Measurements from ENCODE around the gene MYMK. TPM values are rescaled to one million over a fixed set of nuclear protein-coding genes. Genes with fewer than 3 reads are reported as not detected.

Gene MYMK
- total and polyA plus RNA-seq, 2 of the 13 experiments (the other 11 are each of a cell fraction or from before 2014, with no cell fraction given), result not detected

DNA sequence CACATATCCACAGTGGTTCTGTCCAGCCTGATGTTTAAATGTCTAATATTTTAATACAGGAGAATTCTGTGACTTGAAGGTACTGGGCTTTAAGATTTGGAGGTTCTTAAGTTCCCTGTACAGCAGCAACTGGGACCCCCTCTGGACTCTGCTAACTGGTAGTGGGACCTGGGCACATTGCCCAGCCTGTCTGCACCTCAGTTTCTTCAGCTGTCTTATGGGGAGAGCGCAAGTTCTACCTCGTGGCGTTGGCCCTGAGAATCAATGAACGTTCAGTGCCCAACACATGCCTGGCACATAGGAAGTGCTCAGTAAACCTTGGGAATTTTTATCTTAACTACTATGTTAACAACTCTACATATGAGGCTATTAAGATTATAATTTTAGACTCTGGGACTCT, 47.3 kb downstream of the MYMK start:
- H3K4me3 ChIP-seq (replicated peaks in 1 of 3; ENCODE audit: insufficient read depth in 1 of 3, low read depth in 2 of 3, low read length in 3 of 3), result peak overlapping the region in 1 of 3 experiments; percentile 76; a peak in 1 of 6 replicates

DNA sequence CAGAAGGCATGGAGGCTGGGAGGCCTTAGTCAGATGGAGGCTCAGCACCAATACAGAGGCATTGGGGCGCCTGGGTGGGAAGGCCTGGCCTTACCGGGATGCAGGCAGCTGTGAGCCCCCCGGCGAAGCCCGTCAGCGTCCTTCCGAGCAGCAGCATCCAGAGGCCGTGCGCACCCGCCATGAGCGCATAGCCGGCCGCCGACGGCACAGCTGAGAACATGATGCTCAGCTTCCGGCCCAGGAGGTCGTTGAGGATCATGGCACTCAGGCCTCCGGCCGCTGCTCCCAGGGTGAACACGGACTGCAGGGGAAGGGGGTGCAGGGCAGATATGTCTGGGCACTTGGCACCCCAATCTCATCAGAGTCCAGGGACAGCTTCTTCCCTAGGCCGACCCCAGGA, 47.8 kb downstream of the MYMK start:
- no peaks in the 10 kb centered on the region for H3K79me2 ChIP-seq (ENCODE audit: insufficient read depth, low read length)
- H4K20me1 ChIP-seq (ENCODE audit: insufficient read depth, low read length), result 0 out of 2 replicates have a peak, but pooled peaks cover 2% of the 10 kb centered on the region
- CTCF ChIA-PET (ENCODE audit: low intra/inter-chr PET ratio, low total read pairs), result no interaction called here
- H3K9me3 ChIP-seq (ENCODE audit: low read length), result no peaks in the 10 kb centered on the region
- peaks cover 23% of the 10 kb centered on the region for H3K4me1 ChIP-seq (ENCODE audit: insufficient read depth, low read length)
- no peak for DNase-seq (ENCODE audit: low spot score)
- H3K36me3 ChIP-seq (replicated peaks in 1 of 2; ENCODE audit: control insufficient read depth in 1 of 2, insufficient read depth in 2 of 2, low read length in 2 of 2), result 0 out of 5 replicates have a peak, but pooled peaks cover 0 to 3% of the 10 kb centered on the region in 2 experiments
- H3K27me3 ChIP-seq (ENCODE audit: control insufficient read depth in 1 of 2, insufficient read depth in 2 of 2, low read length in 2 of 2), result peaks cover 0 to 16% of the 10 kb centered on the region in 2 experiments
- no peak overlapping the region for H3K27ac ChIP-seq (ENCODE audit: extremely low read length, insufficient read depth, low read length)
- 96% methylated on average over 14 of the region's 21 CpGs for WGBS (ENCODE audit: low lambda C conversion rate)
- intact Hi-C loops (cut with micrococcal nuclease; ENCODE audit: unreplicated experiment), result no loop called here
- no peak for ATAC-seq
- POLR2A ChIA-PET, result interaction anchor here (3.9 kb wide), 1 partner anchor 17 kb away, joined by 50 read pairs; the partner anchor contains the start of gene CACFD1
- no peak overlapping the region for H3K9ac ChIP-seq (ENCODE audit: insufficient read depth, low read depth, low read length)
- in situ Hi-C loops (cut with HindIII; ENCODE audit: extremely low pct_ligation_motif_present, low pct_unique_long_range_greater_than_20kb), result no loop called here
- H3K4me2 ChIP-seq (ENCODE audit: low read depth, low read length), result no peak overlapping the region
- TF ChIP-seq, protein P1, sequence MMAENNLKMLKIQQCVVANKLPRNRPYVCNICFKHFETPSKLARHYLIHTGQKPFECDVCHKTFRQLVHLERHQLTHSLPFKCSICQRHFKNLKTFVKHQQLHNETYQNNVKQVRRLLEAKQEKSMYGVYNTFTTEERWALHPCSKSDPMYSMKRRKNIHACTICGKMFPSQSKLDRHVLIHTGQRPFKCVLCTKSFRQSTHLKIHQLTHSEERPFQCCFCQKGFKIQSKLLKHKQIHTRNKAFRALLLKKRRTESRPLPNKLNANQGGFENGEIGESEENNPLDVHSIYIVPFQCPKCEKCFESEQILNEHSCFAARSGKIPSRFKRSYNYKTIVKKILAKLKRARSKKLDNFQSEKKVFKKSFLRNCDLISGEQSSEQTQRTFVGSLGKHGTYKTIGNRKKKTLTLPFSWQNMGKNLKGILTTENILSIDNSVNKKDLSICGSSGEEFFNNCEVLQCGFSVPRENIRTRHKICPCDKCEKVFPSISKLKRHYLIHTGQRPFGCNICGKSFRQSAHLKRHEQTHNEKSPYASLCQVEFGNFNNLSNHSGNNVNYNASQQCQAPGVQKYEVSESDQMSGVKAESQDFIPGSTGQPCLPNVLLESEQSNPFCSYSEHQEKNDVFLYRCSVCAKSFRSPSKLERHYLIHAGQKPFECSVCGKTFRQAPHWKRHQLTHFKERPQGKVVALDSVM (CRISPR knock-in tag; IDR thresholded peaks at IDR 0.05), result 0 out of 2 replicates have a peak, but pooled peaks have one; percentile 15
- TF ChIP-seq NR2F2 (IDR thresholded peaks at IDR 0.05; ENCODE audit: borderline replicate concordance, low read depth), result no peak
- H2AFZ ChIP-seq (ENCODE audit: low read length), result no peak overlapping the region
- H3K4me3 ChIP-seq (replicated peaks in 1 of 3; ENCODE audit: insufficient read depth in 1 of 3, low read depth in 2 of 3, low read length in 3 of 3), result no peak overlapping the region
- FAIRE-seq, result no peak
- no TSS peak for BruUV-seq (replicated peaks)

More for the DNA sequence above, 47.3 kb downstream of the MYMK start:
- in situ Hi-C loops (cut with HindIII; ENCODE audit: extremely low pct_ligation_motif_present, low pct_unique_long_range_greater_than_20kb) (no loop called here), intact Hi-C loops (cut with micrococcal nuclease; ENCODE audit: unreplicated experiment) (no loop called here)
- Histone ChIP-seq H3K9ac (ENCODE audit: insufficient read depth, low read depth, low read length) (no peak overlapping the region), H3K4me1 (ENCODE audit: insufficient read depth, low read length) (peaks cover 23% of the 10 kb centered on the region), H4K20me1 (ENCODE audit: insufficient read depth, low read length) (0 out of 2 replicates have a peak, but pooled peaks cover 2% of the 10 kb centered on the region), H3K27me3 (ENCODE audit: control insufficient read depth in 1 of 2, insufficient read depth in 2 of 2, low read length in 2 of 2) (peaks cover 4 to 19% of the 10 kb centered on the region in 2 experiments), H3K36me3 (replicated peaks in 1 of 2; ENCODE audit: control insufficient read depth in 1 of 2, insufficient read depth in 2 of 2, low read length in 2 of 2) (0 out of 5 replicates have a peak, but pooled peaks cover 0 to 3% of the 10 kb centered on the region in 2 experiments), H3K27ac (ENCODE audit: extremely low read length, insufficient read depth, low read length) (no peak overlapping the region), H3K79me2 (ENCODE audit: insufficient read depth, low read length) (no peaks in the 10 kb centered on the region), H3K4me2 (ENCODE audit: low read depth, low read length) (peak overlapping the region; percentile 82; the same call in 1 of the 2 replicates), H2AFZ (ENCODE audit: low read length) (no peak overlapping the region), H3K9me3 (ENCODE audit: low read length) (no peaks in the 10 kb centered on the region)
- ATAC-seq, result no peak
- TF ChIP-seq KDM5A (IDR thresholded peaks at IDR 0.05; ENCODE audit: borderline replicate concordance, low read length) (no peak), ZNF501 (CRISPR knock-in tag; IDR thresholded peaks at IDR 0.05) (no peak)
- POLR2A ChIA-PET, result interaction anchor here (1.5 to 3.9 kb wide), 2 partner anchors 18 to 59 kb away, joined by 4 to 50 read pairs; partner anchors contain the start of gene CACFD1
- no TSS peak for BruUV-seq (replicated peaks)
- CTCF ChIA-PET (ENCODE audit: low intra/inter-chr PET ratio, low total read pairs), result no interaction called here
- 96% methylated on average over 4 of the region's 4 CpGs for WGBS (ENCODE audit: low lambda C conversion rate)
- no peak for FAIRE-seq
- no peak for DNase-seq (ENCODE audit: low spot score)
